ENCODE measurements around the gene CDK5RAP2. TPM values are rescaled to one million over a fixed set of nuclear protein-coding genes. Genes with fewer than 3 reads are reported as not detected.

CDK5RAP2 gene
- total and polyA plus RNA-seq, 9 of the 15 experiments (the other 6 are each of a cell fraction or from before 2014, with no cell fraction given), result 19.9 to 68.8 (median 42.2) TPM

DNA sequence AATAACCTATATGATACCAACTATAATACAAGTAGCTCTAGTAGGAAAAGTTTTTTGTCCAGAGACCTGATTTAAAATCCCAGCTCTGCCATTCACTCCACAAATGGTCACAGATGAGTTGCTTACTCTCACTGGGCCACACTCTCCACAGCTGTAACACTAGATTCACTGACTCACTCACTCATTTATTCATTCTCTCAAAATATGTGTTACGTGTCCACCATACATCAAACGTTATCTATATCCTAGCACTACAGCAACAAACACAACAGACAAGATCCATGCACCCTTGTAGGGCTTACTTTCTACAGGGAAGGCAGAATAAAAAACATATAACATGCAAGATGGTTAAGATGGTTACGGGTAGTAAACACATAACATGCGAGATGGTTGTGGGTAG is 146.3 kb downstream of the CDK5RAP2 start:
- WGBS (ENCODE audit: insufficient coverage, low coverage, missing lambda C conversion rate), result 92% methylated on average over 4 of the region's 4 CpGs
- H3K9me1 ChIP-seq (ENCODE audit: control insufficient read depth, insufficient read depth, low read length), result peaks cover 3% of the 10 kb centered on the region
- intact Hi-C loops (cut with micrococcal nuclease) (no loop called here), in situ Hi-C loops (cut with MboI) (no loop called here)
- ATAC-seq (no peak), FAIRE-seq (no peak), DNase-seq (ENCODE audit: extremely low read depth in 1 of 4, low spot score in 3 of 4) (no peak)
- ChIA-PET POLR2A (no interaction called here), CTCF (ENCODE audit: low intra/inter-chr PET ratio) (no interaction called here)
- H4K20me1 ChIP-seq (replicated peaks; ENCODE audit: control insufficient read depth, insufficient read depth, low read length), result no peaks in the 10 kb centered on the region
- no TSS peak for BruUV-seq (replicated peaks)
- H3K27me3 ChIP-seq (ENCODE audit: control insufficient read depth in 2 of 2, insufficient read depth in 2 of 2, low read length in 2 of 2), result no peaks in the 10 kb centered on the region
- no peak overlapping the region for H3K4me2 ChIP-seq (ENCODE audit: insufficient read depth, low read length)
- H3K36me3 ChIP-seq (ENCODE audit: control insufficient read depth, insufficient read depth, low read length), result peaks cover 43% of the 10 kb centered on the region
- H3K79me2 ChIP-seq (ENCODE audit: control insufficient read depth, insufficient read depth, low read length), result no peaks in the 10 kb centered on the region
- H3K4me1 ChIP-seq (replicated peaks in 1 of 2; ENCODE audit: control insufficient read depth in 2 of 2, insufficient read depth in 2 of 2, low read length in 2 of 2), result no peaks in the 10 kb centered on the region; a peak in 1 of 5 replicates
- no peak overlapping the region for H2AFZ ChIP-seq (ENCODE audit: low read depth, low read length)
- no peak overlapping the region for H3K4me3 ChIP-seq
- TF ChIP-seq ZNF263 (CRISPR knock-in tag; IDR thresholded peaks at IDR 0.05; ENCODE audit: borderline replicate concordance) (no peak), ZNF445 (CRISPR knock-in tag; IDR thresholded peaks at IDR 0.05; ENCODE audit: low read depth) (no peak), POLR2G (IDR thresholded peaks at IDR 0.05; ENCODE audit: low read depth, low read length) (no peak), HDAC3 (IDR thresholded peaks at IDR 0.05; ENCODE audit: borderline replicate concordance, partially characterized antibody) (no peak), ZNF76 (CRISPR knock-in tag; IDR thresholded peaks at IDR 0.05; ENCODE audit: borderline replicate concordance) (no peak), ZNF133 (CRISPR knock-in tag; IDR thresholded peaks at IDR 0.05) (no peak), RBM25 (IDR thresholded peaks at IDR 0.05; ENCODE audit: low read depth, low read length, severe bottlenecking) (no peak), ZNF41 (CRISPR knock-in tag; conservative IDR thresholded peaks at IDR 0.05) (no peak), RBBP5 (IDR thresholded peaks at IDR 0.05; ENCODE audit: borderline replicate concordance, insufficient read depth, low read length, poor library complexity, severe bottlenecking) (no peak), NFE2L1 (tag; IDR thresholded peaks at IDR 0.05; ENCODE audit: borderline replicate concordance, low read depth) (no peak), SMARCA5 (IDR thresholded peaks at IDR 0.05) (no peak), MEF2D (tag; conservative IDR thresholded peaks at IDR 0.05; ENCODE audit: low read depth) (no peak), NR3C1 (CRISPR knock-in tag; IDR thresholded peaks at IDR 0.05) (no peak), NEUROD1 (IDR thresholded peaks at IDR 0.05; ENCODE audit: borderline replicate concordance, low read depth, low read length, partially characterized antibody) (no peak), ZNF253 (CRISPR knock-in tag; conservative IDR thresholded peaks at IDR 0.05) (no peak), TRIM28 (IDR thresholded peaks at IDR 0.05) (no peak), JUNB (CRISPR knock-in tag; conservative IDR thresholded peaks at IDR 0.05) (no peak), ZSCAN32 (CRISPR knock-in tag; IDR thresholded peaks at IDR 0.05) (no peak)
- TF ChIP-seq, protein P1, sequence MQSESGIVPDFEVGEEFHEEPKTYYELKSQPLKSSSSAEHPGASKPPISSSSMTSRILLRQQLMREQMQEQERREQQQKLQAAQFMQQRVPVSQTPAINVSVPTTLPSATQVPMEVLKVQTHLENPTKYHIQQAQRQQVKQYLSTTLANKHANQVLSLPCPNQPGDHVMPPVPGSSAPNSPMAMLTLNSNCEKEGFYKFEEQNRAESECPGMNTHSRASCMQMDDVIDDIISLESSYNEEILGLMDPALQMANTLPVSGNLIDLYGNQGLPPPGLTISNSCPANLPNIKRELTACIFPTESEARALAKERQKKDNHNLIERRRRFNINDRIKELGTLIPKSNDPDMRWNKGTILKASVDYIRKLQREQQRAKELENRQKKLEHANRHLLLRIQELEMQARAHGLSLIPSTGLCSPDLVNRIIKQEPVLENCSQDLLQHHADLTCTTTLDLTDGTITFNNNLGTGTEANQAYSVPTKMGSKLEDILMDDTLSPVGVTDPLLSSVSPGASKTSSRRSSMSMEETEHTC (IDR thresholded peaks at IDR 0.05), result no peak
- no peaks in the 10 kb centered on the region for H3K9me3 ChIP-seq (replicated peaks; ENCODE audit: control insufficient read depth, insufficient read depth, low read depth, low read length)
- no peak overlapping the region for H3K9ac ChIP-seq (ENCODE audit: insufficient read depth in 1 of 2, low read depth in 2 of 2, low read length in 2 of 2)
- H3K27ac ChIP-seq (ENCODE audit: extremely low read depth, low read depth, low read length), result no peak overlapping the region

Data from K562 (cell line).